GM12878 (cell line): Measurements from ENCODE around the gene TCF7L2. TPM values are rescaled to one million over a fixed set of nuclear protein-coding genes. Genes with fewer than 3 reads are reported as not detected.
A peak's percentile ranks its signal among the peaks of the same experiment; 100 is the strongest.

ENCODE experiments used
- ATAC-seq: fragments of 200-7000 bp; cut with Tn5 transposase; 3 replicates; pipeline ENCODE4 v1.9.1; 2020; ENCODE audit warnings: mild to moderate bottlenecking, moderate library complexity
- BruUV-seq: library from RNA; stranded (reverse); fragments of 400-500 nt; replicated peaks from 2 replicates; lab custom pipeline; 2021; lab: Mats Ljungman, UMichigan
- CTCF ChIA-PET: fragments of 300-600 bp; sonication (Branson Sonifier 250); formaldehyde crosslinking; extraction: SDS; loops from one replicate; lab custom pipeline; 2021; ENCODE audit warnings: inconsistent platforms; lab: Yijun Ruan, JAX
- POLR2A ChIA-PET: fragments of 350-600 bp; formaldehyde crosslinking; extraction: SDS; loops from one replicate; lab custom pipeline; 2021; ENCODE audit warnings: inconsistent platforms; lab: Charles Lee
- RAD21 ChIA-PET: fragments of 300-600 bp; sonication (Branson Sonifier 250); formaldehyde crosslinking; loops from one replicate; lab custom pipeline; 2023; ENCODE audit warnings: antibody characterized with exemption; ENCODE audit not compliant: unreplicated experiment; lab: Charles Lee
- SMC1A ChIA-PET: fragments of 300-600 bp; sonication (Branson Sonifier 250); formaldehyde crosslinking; loops from one replicate; lab custom pipeline; 2023; ENCODE audit not compliant: unreplicated experiment, uncharacterized antibody; lab: Charles Lee
- DNase-seq: peaks from one replicate; pipeline ENCODE4 v3.0.0-alpha.2; 2011; ENCODE audit warnings: low read depth, low spot score
- FAIRE-seq: peaks from 3 replicates; lab custom pipeline; 2011; peaks lifted over from hg19 to GRCh38; lab: Jason Lieb, UNC
- H2AFZ ChIP-seq: 2 replicates; pipeline ENCODE4 v1.6.0; 2011; ENCODE audit warnings: low read depth, low read length, control low read depth; ENCODE audit not compliant: control insufficient read depth
- H3K27ac ChIP-seq: 2 replicates; pipeline ENCODE4 v1.5.1; 2011; ENCODE audit warnings: control low read depth; ENCODE audit not compliant: control insufficient read depth, insufficient read depth
- H3K27me3 ChIP-seq, 2 experiments: replicated peaks in 1 of 2; 2 replicates each; pipeline versions ENCODE4 v1.6.0 to v1.6.1; 2011; ENCODE audit warnings: low read length in 1 of 2; ENCODE audit not compliant: control insufficient read depth in 2 of 2, insufficient read depth in 2 of 2
- H3K36me3 ChIP-seq, 2 experiments: 2 replicates each; pipeline ENCODE4 v1.5.1; 2011; ENCODE audit warnings: low read length in 1 of 2; ENCODE audit not compliant: control insufficient read depth in 2 of 2, insufficient read depth in 2 of 2
- H3K4me1 ChIP-seq: 2 replicates; pipeline ENCODE4 v1.6.1; 2011; ENCODE audit warnings: mild to moderate bottlenecking, low read length, moderate library complexity, mixed read lengths; ENCODE audit not compliant: control insufficient read depth, insufficient read depth
- H3K4me2 ChIP-seq: 2 replicates; pipeline ENCODE4 v1.6.0; 2011; ENCODE audit warnings: control low read depth; ENCODE audit not compliant: control insufficient read depth, insufficient read depth
- H3K4me3 ChIP-seq: fragments of 200-600 bp; sonication (generic); 2 replicates; pipeline ENCODE4 v1.5.1; 2016
- H3K79me2 ChIP-seq: 2 replicates; pipeline ENCODE4 v1.6.0; 2011; ENCODE audit warnings: low read length; ENCODE audit not compliant: control insufficient read depth, insufficient read depth
- H3K9ac ChIP-seq: 2 replicates; pipeline ENCODE4 v1.8.0; 2011; ENCODE audit warnings: low read length, control low read depth, mixed read lengths; ENCODE audit not compliant: control insufficient read depth, insufficient read depth
- H3K9me3 ChIP-seq: replicated peaks from 3 replicates; pipeline ENCODE4 v1.5.1; 2011; ENCODE audit warnings: mild to moderate bottlenecking, low read length; ENCODE audit not compliant: control insufficient read depth, insufficient read depth
- H4K20me1 ChIP-seq: 2 replicates; pipeline ENCODE4 v1.6.0; 2011; ENCODE audit not compliant: control insufficient read depth, insufficient read depth
- CTCF ChIP-seq, 3 experiments: IDR thresholded peaks in 2 of 3; conservative IDR thresholded peaks in 1 of 3; 2 replicates each; pipeline ENCODE4 v1.5.1; 2011; ENCODE audit warnings: low read depth in 3 of 3, low read length in 3 of 3, mild to moderate bottlenecking in 3 of 3, control low read depth in 2 of 3, moderate library complexity in 2 of 3, inconsistent platforms in 1 of 3, mixed read lengths in 1 of 3; ENCODE audit not compliant: control insufficient read depth in 2 of 3, insufficient read depth in 1 of 3; ENCODE audit errors: extremely low read depth in 1 of 3
- NFYB ChIP-seq: IDR thresholded peaks from 2 replicates; pipeline ENCODE4 v1.6.1; 2011; ENCODE audit warnings: low read depth, mild to moderate bottlenecking, low read length, improper control_type of control experiment, moderate library complexity; ENCODE audit not compliant: insufficient read depth
- RAD21 ChIP-seq: IDR thresholded peaks from 2 replicates; pipeline ENCODE4 v1.6.1; 2011; ENCODE audit warnings: mild to moderate bottlenecking, low read depth, low read length, moderate library complexity; ENCODE audit not compliant: insufficient read depth
- REST ChIP-seq: IDR thresholded peaks from 2 replicates; pipeline ENCODE4 v1.6.1; 2012; ENCODE audit warnings: mild to moderate bottlenecking, low read depth, low read length
- WGBS: methylation state at CpG from one replicate; pipeline ENCODE4 v1.1.6; 2016; ENCODE audit warnings: low lambda C conversion rate; ENCODE audit not compliant: insufficient replicate concordance, insufficient coverage; ENCODE audit errors: missing lambda C conversion rate; 5-methylcytosine and 5-hydroxymethylcytosine counted together
- in situ Hi-C: fragments of 300-500 bp; cut with MboI; formaldehyde crosslinking; loops from 9 replicates; pipeline ENCODE4 v1.14.3; 2018; ENCODE audit warnings: mixed read lengths
- intact Hi-C: fragments of 100-400 bp; cut with micrococcal nuclease; formaldehyde crosslinking; loops from one replicate; pipeline ENCODE4 v1.14.2; 2022; ENCODE audit not compliant: unreplicated experiment
- polyA plus RNA-seq, 11 experiments: library from polyadenylated mRNA; depleted of rRNA in 4 of 11; unstranded in 6 of 11; stranded (reverse) in 5 of 11; fragments of >200 nt; fragmentation: Nextera tagmentation in 4 of 11; fragmentation: Illumina TruSeq in 1 of 11; extraction: Ambion mirVana in 4 of 11; extraction: Trizol in 1 of 11; gene quantifications; 1 replicate in 1 of 11; 2 replicates in 10 of 11; pipeline versions ENCODE4 v1.2.1 to v1.2.3, GENCODE V29; 2011 to 2016; ENCODE audit warnings: inconsistent platforms in 2 of 11, missing spikeins in 2 of 11, low read depth in 1 of 11
- total RNA-seq, 4 experiments: library from RNA; depleted of rRNA in 3 of 4; stranded (reverse); fragments of >200 nt in 3 of 4; fragmentation: Illumina TruSeq in 1 of 4; extraction: Trizol in 1 of 4; gene quantifications; 2 replicates each; pipeline versions ENCODE4 v1.2.1 to v1.2.3, GENCODE V29; 2013 to 2021

Gene TCF7L2
- total and polyA plus RNA-seq, 10 of the 15 experiments (the other 5 are each of a cell fraction or from before 2014, with no cell fraction given) = 0.02 to 1.1 (median 0.35) TPM; not detected in 4

- CTCF ChIA-PET = interaction anchor here (1.0 to 1.7 kb wide), 3 partner anchors 8 to 386 kb away, joined by 3 to 7 read pairs (median 4); no protein-coding TSS in a partner anchor
- Histone ChIP-seq H3K4me1 (no peaks in the 10 kb centered on the region), H3K4me3 (no peak overlapping the region), H3K36me3 (no peaks in the 10 kb centered on the region), H3K79me2 (no peaks in the 10 kb centered on the region), H3K27ac (no peak overlapping the region), H4K20me1 (no peaks in the 10 kb centered on the region), H3K27me3 (no peaks in the 10 kb centered on the region; a peak in 1 of 4 replicates), H3K9ac (no peak overlapping the region), H3K4me2 (no peak overlapping the region), H3K9me3 (no peaks in the 10 kb centered on the region), H2AFZ (no peak overlapping the region)
- POLR2A ChIA-PET = no interaction called here
- SMC1A ChIA-PET = no interaction called here
- no peak for TF ChIP-seq NFYB
- no peak for TF ChIP-seq REST
- TF ChIP-seq CTCF (IDR thresholded peaks at IDR 0.05 in 2 of 3, conservative IDR thresholded peaks at IDR 0.05 in 1 of 3; ENCODE audit: control insufficient read depth in 2 of 3, extremely low read depth in 1 of 3, insufficient read depth in 1 of 3, low read depth in 3 of 3, low read length in 3 of 3) = peak; percentile 37 to 54 (median 38)
- 0 out of 2 replicates have a peak, but pooled peaks have one; percentile 10 for TF ChIP-seq RAD21
- in situ Hi-C loops = no loop called here
- no peak for DNase-seq
- no peak for FAIRE-seq
- RAD21 ChIA-PET = no interaction called here
- BruUV-seq = no TSS peak
- WGBS = 55% methylated on average over 15 of the region's 15 CpGs
- intact Hi-C loops = no loop called here
- ATAC-seq = peak; percentile 33; the same call in 2 of the 3 replicates
Measured at GRCh38 chr10:113108194-113108835, 158.3 kb downstream of the TCF7L2 start.
